Ascending aorta (tissue), 2 donors: ENCODE measurements around the gene AASDH. TPM values are rescaled to one million over a fixed set of nuclear protein-coding genes. Genes with fewer than 3 reads are reported as not detected.

ENCODE experiments used
- DNase-seq, 2 donors: peaks; one replicate each; pipeline ENCODE4 v3.0.0-alpha.2; 2019; ENCODE audit warnings: low spot score in 2 of 2
- H3K27ac ChIP-seq, 2 donors: fragments of 200-600 bp; sonication (generic); one replicate each; pipeline ENCODE4 v1.5.1; 2016 to 2017; ENCODE audit warnings: mild to moderate bottlenecking in 1 of 2
- H3K27me3 ChIP-seq: fragments of 200-600 bp; sonication (generic); one replicate; pipeline ENCODE4 v1.5.1; 2017
- H3K36me3 ChIP-seq, 2 donors: fragments of 200-600 bp; sonication (generic); one replicate each; pipeline ENCODE4 v1.5.1; 2016
- H3K4me1 ChIP-seq, 2 donors: fragments of 200-600 bp; sonication (generic); one replicate each; pipeline ENCODE4 v1.5.1; 2016 to 2017; ENCODE audit warnings: mild to moderate bottlenecking in 1 of 2
- H3K4me3 ChIP-seq, 2 donors: fragments of 200-600 bp; sonication (generic); one replicate each; pipeline ENCODE4 v1.5.1; 2016 to 2017; ENCODE audit warnings: mild to moderate bottlenecking in 1 of 2
- H3K9me3 ChIP-seq, 2 donors: fragments of 200-600 bp; sonication (generic); one replicate each; pipeline ENCODE4 v1.5.1; 2016
- CTCF ChIP-seq, 3 experiments: fragments of 200-600 bp in 2 of 3; fragments of 450-650 bp in 1 of 3; sonication (generic) in 2 of 3; IDR thresholded peaks; one replicate each; pipeline ENCODE4 v1.5.1; 2016 to 2019; ENCODE audit warnings: antibody characterized with exemption in 3 of 3, mild to moderate bottlenecking in 1 of 3, moderate library complexity in 1 of 3
- intact Hi-C: fragments of 100-400 bp; cut with DNase I; formaldehyde crosslinking; loops from one replicate; pipeline ENCODE4 v1.15.1; 2023
- total RNA-seq: library from RNA; depleted of rRNA; stranded (reverse); fragments of >200 nt; gene quantifications from one replicate; pipeline ENCODE4 v1.1.0, GENCODE V29; 2016

The AASDH gene
- total RNA-seq, 1 donor from 2014 or later = 4.0 TPM

DNA sequence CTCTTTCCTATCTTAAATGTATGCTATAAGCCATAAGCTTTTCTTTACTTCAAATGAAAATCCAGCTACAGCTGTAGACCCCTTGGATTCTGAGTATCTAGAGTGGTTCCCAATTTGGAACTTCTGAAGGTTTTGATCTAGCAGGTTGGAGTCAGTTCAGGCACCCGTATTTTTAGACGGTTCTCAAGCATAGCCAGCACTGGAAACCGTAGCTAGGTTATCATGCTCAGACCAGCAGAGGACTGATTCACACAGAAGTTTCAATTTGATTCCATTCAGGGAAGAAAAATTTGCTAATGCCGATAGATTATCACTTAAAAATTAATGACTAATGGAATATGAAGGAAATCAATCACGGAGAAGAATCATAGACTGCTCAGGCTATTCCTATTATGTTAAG is 36.9 kb upstream of the AASDH start:
- H3K27me3 ChIP-seq = no peaks in the 10 kb centered on the region
- TF ChIP-seq CTCF (IDR thresholded peaks at IDR 0.05) = no peak
- H3K4me3 ChIP-seq = no peak overlapping the region
- H3K36me3 ChIP-seq = no peaks in the 10 kb centered on the region
- intact Hi-C loops = loop anchor here (2.0 kb wide), 1 partner anchor 413 kb away; no protein-coding TSS in a partner anchor
- H3K9me3 ChIP-seq = no peaks in the 10 kb centered on the region
- no peak for DNase-seq
- H3K27ac ChIP-seq = no peak overlapping the region
- H3K4me1 ChIP-seq = no peaks in the 10 kb centered on the region

DNA sequence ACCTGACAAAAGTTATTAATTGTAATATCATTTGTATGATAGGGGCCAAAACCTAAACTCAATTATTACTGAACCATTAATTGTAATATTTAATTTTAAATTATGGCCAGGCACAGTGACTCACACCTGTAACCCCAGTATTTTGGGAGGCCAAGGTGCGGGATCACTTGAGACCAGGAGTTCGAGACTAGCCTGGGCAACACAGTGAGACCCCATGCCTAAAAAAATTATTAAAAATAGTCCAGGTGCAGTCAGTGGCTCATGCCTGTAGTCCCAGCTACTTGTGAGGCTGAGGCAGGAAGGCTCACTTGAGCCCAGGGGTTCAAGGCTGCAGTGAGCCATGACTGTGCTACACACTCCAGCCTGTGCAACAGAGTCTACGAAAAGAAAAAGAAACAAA is 30.1 kb upstream of the AASDH start:
- Histone ChIP-seq H3K27ac (no peak overlapping the region), H3K4me1 (no peaks in the 10 kb centered on the region), H3K36me3 (no peaks in the 10 kb centered on the region), H3K4me3 (no peak overlapping the region), H3K9me3 (no peaks in the 10 kb centered on the region), H3K27me3 (no peaks in the 10 kb centered on the region)
- no peak for TF ChIP-seq CTCF (IDR thresholded peaks at IDR 0.05)
- intact Hi-C loops = no loop called here
- no peak for DNase-seq

- no peaks in the 10 kb centered on the region for H3K4me1 ChIP-seq
- H3K27me3 ChIP-seq = no peaks in the 10 kb centered on the region
- TF ChIP-seq CTCF (IDR thresholded peaks at IDR 0.05) = no peak
- H3K4me3 ChIP-seq = no peak overlapping the region
- intact Hi-C loops = no loop called here
- H3K27ac ChIP-seq = no peak overlapping the region
- H3K36me3 ChIP-seq = no peaks in the 10 kb centered on the region
- DNase-seq = no peak
- no peaks in the 10 kb centered on the region for H3K9me3 ChIP-seq
Measured at GRCh38 chr4:56416349-56416748, 29.1 kb upstream of the AASDH start.

DNA sequence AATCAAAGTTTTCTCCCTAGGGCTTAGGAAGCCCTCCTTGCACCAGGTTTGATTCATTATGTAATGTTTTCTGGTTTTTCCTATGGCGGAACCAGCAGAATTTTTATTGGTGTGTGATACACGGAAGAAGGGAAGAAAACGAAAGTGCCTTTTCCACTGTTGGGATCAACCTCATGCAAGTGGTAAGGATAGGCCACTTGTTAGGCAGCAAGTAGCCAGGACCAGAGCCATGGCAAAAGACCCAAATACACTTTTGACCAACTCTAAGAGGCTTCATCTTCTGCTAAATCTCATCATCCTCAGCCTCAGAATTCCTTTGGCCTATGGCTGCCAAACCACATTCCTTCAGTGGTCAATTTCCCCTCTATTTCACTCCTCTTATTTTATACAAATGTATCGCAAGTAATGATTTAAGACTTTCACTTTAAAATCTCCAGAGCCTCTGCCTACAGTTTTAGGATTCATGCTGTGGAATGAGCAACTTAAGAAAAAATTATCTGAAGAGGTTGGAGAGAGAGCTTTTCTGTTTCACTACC is 26.9 kb upstream of the AASDH start:
- intact Hi-C loops = no loop called here
- Histone ChIP-seq H3K4me3 (no peak overlapping the region), H3K4me1 (peaks cover 0 to 2% of the 10 kb centered on the region in 2 donors), H3K27ac (no peak overlapping the region), H3K36me3 (no peaks in the 10 kb centered on the region), H3K9me3 (no peaks in the 10 kb centered on the region), H3K27me3 (no peaks in the 10 kb centered on the region)
- DNase-seq = no peak
- TF ChIP-seq CTCF (IDR thresholded peaks at IDR 0.05) = no peak

DNA sequence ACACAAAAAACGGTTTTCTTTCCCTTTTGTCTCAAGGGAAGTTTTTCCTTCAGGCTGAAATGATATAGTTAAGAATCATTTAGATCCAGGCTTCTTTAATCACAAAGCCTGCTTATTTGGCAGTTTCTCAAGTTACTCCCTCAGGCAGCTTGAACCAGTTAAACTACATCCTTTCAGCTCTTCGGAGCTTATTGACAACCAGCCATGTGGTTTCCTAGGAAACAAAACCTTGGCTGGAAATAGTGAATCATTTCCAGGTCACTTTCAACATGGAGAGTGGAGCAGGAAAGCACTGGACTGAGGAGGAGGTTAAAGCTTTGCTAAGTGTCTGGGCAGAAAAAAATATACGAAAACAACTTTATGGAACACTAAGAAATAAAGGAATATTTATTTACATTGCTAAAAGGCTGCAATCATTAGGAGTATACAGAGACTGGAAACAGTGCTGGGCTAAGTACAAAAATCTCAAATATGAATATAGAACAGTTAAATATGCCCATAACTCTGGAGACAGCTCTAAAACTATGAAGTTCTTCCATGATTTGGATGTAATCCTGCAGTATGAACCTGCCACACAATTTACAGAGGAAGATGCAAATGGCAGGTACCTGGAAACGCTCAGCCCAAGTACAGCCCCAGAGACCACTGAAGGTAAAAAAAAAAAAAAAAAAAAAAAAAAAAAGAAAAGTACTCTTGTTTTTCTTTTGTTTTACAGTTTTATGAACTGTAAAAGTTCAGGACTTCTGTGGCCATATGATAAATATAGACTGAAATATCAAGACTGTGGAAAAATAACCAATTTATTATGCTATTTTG is 23.2 kb upstream of the AASDH start:
- H3K36me3 ChIP-seq = peaks cover 0 to 2% of the 10 kb centered on the region in 2 donors
- peak overlapping the region; percentile 34 to 36 for H3K27ac ChIP-seq
- intact Hi-C loops = loop anchor here (1.0 kb wide), 2 partner anchors 23 to 26 kb away; partner anchors contain the start of genes AASDH and PAICS
- H3K27me3 ChIP-seq = no peaks in the 10 kb centered on the region
- peak overlapping the region; percentile 35 to 55 for H3K4me3 ChIP-seq
- TF ChIP-seq CTCF (IDR thresholded peaks at IDR 0.05) = no peak
- peak in 1 of 2 donors; percentile 80 for DNase-seq
- H3K4me1 ChIP-seq = peaks cover 0 to 2% of the 10 kb centered on the region in 2 donors
- no peaks in the 10 kb centered on the region for H3K9me3 ChIP-seq
